Glutamatergic neuron (in vitro differentiated cells): ENCODE results near the gene HMCN1. TPM values are rescaled to one million over a fixed set of nuclear protein-coding genes. Genes with fewer than 3 reads are reported as not detected.

Source experiments
- DNase-seq: peaks from one replicate; pipeline ENCODE4 v3.0.0; 2022
- H3K27ac Mint-ChIP-seq: one replicate; pipeline ENCODE4 v1.8.0; 2020; ENCODE audit warnings: mild to moderate bottlenecking, mixed read lengths, inconsistent platforms; ENCODE audit not compliant: unreplicated experiment
- H3K27me3 Mint-ChIP-seq: one replicate; pipeline ENCODE4 v1.8.0; 2020; ENCODE audit warnings: mild to moderate bottlenecking, moderate library complexity, mixed read lengths, inconsistent platforms; ENCODE audit not compliant: unreplicated experiment
- H3K36me3 Mint-ChIP-seq: one replicate; pipeline ENCODE4 v1.8.0; 2020; ENCODE audit warnings: mild to moderate bottlenecking, mixed read lengths, inconsistent platforms; ENCODE audit not compliant: unreplicated experiment
- H3K4me1 Mint-ChIP-seq: one replicate; pipeline ENCODE4 v1.8.0; 2020; ENCODE audit warnings: mild to moderate bottlenecking, low read depth, mixed read lengths, inconsistent platforms; ENCODE audit not compliant: unreplicated experiment
- H3K4me3 Mint-ChIP-seq: one replicate; pipeline ENCODE4 v1.8.0; 2020; ENCODE audit warnings: mild to moderate bottlenecking, mixed read lengths, inconsistent platforms; ENCODE audit not compliant: unreplicated experiment
- H3K9me3 Mint-ChIP-seq: one replicate; pipeline ENCODE4 v1.8.0; 2020; ENCODE audit warnings: mild to moderate bottlenecking, moderate library complexity, mixed read lengths, inconsistent platforms; ENCODE audit not compliant: unreplicated experiment
- total RNA-seq: library from RNA; stranded (reverse); fragmentation: NEBNext Ultra II Directional; extraction: Animal tissue kit (Norgen Biotek cat#: 25700); gene quantifications from one replicate; pipeline ENCODE4 v1.2.1, GENCODE V29; 2021; ENCODE audit not compliant: unreplicated experiment
- TF ChIP-seq, protein P1 (sequence below): fragments of 200-600 bp; sonication (generic); IDR thresholded peaks from one replicate; pipeline ENCODE4 v1.5.0; 2021; ENCODE audit not compliant: partially characterized antibody, unreplicated experiment

Gene HMCN1
- total RNA-seq, 1 donor from 2014 or later = 0.93 TPM

DNA sequence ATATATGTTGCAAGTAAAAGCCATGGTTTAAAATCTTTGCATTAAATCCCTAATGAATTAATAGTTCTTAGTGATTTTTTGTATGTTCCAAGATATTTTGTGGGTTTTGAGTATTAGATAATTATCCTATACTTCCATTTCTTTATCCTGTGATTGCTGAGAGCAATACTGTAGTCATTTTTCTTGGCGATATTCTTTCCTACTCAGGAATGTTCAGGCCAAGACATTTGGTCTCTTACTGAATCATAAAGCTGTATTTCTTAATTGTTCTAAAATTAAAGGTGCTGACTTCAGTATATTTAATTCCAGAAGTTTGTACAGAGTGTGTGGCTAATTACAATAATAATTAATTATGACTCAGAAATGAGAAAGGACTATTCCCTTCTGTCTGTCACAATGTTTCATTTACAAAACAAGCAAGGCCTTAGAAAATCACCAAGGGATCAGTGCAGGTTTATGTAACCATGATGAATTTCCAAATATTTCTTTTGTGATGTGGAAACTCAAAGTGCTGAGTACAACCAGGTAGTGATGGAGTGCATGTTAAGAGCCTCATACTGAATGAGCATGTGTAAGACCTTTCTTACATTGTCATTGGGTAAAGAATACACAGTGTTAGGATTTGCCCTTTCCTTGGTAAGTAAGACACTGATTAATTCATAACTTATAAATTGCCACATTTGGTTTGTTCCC lies 161.2 kb downstream of the HMCN1 start:
- no peaks in the 10 kb centered on the region for H3K4me1 Mint-ChIP-seq

DNA sequence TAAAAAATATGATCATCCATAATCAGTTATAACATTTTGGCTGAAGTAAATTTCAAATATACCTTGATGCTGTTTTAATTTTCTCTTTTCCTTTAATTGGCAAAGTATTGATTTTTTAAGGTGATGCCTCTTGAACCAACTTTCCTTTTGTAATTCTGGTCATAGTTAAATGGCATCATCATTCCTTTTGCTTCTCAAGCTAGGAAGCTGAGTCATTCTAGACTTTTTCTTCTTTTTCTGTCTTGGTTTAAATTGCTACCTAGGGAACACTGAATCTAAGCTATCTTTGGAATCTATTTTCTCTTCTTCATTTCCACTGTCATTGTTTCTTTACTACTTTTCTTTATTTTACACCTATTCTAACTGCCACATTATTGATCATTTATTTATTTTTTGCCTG lies 162.7 kb downstream of the HMCN1 start:
- H3K4me1 Mint-ChIP-seq = no peaks in the 10 kb centered on the region
- no peak overlapping the region for H3K27ac Mint-ChIP-seq
- peaks cover 1% of the 10 kb centered on the region for H3K9me3 Mint-ChIP-seq
- TF ChIP-seq, protein P1, sequence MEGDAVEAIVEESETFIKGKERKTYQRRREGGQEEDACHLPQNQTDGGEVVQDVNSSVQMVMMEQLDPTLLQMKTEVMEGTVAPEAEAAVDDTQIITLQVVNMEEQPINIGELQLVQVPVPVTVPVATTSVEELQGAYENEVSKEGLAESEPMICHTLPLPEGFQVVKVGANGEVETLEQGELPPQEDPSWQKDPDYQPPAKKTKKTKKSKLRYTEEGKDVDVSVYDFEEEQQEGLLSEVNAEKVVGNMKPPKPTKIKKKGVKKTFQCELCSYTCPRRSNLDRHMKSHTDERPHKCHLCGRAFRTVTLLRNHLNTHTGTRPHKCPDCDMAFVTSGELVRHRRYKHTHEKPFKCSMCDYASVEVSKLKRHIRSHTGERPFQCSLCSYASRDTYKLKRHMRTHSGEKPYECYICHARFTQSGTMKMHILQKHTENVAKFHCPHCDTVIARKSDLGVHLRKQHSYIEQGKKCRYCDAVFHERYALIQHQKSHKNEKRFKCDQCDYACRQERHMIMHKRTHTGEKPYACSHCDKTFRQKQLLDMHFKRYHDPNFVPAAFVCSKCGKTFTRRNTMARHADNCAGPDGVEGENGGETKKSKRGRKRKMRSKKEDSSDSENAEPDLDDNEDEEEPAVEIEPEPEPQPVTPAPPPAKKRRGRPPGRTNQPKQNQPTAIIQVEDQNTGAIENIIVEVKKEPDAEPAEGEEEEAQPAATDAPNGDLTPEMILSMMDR = no peak
- no peaks in the 10 kb centered on the region for H3K27me3 Mint-ChIP-seq
- H3K36me3 Mint-ChIP-seq = no peaks in the 10 kb centered on the region
- no peak for DNase-seq
- no peak overlapping the region for H3K4me3 Mint-ChIP-seq

More for the DNA sequence above, 161.2 kb downstream of the HMCN1 start:
- no peaks in the 10 kb centered on the region for H3K27me3 Mint-ChIP-seq
- TF ChIP-seq, protein P1 = no peak
- no peak for DNase-seq
- peaks cover 2% of the 10 kb centered on the region for H3K9me3 Mint-ChIP-seq
- H3K27ac Mint-ChIP-seq = no peak overlapping the region
- no peaks in the 10 kb centered on the region for H3K36me3 Mint-ChIP-seq
- H3K4me3 Mint-ChIP-seq = no peak overlapping the region

DNA sequence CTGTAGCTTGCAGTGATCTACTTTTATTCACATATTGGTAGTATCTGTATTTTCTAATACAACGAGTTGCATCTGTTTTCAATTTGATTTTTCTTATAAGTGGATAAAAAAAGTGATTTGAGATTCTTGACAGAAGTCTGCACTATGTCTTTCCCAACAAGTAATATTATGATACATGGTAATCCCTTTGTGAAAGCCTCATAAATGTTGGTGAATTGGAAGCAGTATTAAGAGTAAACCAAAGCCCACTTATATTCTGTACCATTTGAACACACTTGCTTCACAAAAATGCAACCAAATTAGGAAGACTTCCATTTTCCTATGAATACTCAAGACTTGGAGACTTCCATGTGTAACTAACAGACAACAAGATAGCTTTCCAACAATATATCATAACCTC lies 172.0 kb downstream of the HMCN1 start:
- Mint-ChIP-seq H3K27ac (no peak overlapping the region), H3K4me3 (no peak overlapping the region), H3K27me3 (no peaks in the 10 kb centered on the region), H3K4me1 (no peaks in the 10 kb centered on the region), H3K36me3 (no peaks in the 10 kb centered on the region), H3K9me3 (no peaks in the 10 kb centered on the region)
- TF ChIP-seq, protein P1 = no peak
- no peak for DNase-seq

DNA sequence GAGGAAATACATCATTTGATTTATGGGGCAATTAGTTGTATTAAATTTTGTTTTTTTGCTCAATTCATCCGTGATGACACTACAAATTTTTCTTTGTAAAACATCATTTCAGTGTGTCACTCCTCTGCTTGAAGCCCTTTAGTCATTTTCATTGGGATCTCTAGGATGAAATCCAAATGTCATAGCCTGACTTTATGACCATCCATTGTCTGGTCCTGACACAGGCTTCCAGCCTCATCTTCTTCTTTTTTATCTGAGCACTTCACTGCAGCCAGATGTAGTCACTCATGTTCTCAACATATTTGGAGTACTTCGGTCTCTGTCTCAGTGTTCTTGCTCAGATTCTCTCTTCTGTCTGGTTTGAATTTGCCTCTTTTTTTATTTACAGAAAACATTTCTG lies 173.1 kb downstream of the HMCN1 start:
- H3K27ac Mint-ChIP-seq = no peak overlapping the region
- no peaks in the 10 kb centered on the region for H3K4me1 Mint-ChIP-seq
- no peaks in the 10 kb centered on the region for H3K9me3 Mint-ChIP-seq
- TF ChIP-seq, protein P1 = no peak
- H3K27me3 Mint-ChIP-seq = no peaks in the 10 kb centered on the region
- DNase-seq = no peak
- H3K36me3 Mint-ChIP-seq = no peaks in the 10 kb centered on the region
- no peak overlapping the region for H3K4me3 Mint-ChIP-seq

DNA sequence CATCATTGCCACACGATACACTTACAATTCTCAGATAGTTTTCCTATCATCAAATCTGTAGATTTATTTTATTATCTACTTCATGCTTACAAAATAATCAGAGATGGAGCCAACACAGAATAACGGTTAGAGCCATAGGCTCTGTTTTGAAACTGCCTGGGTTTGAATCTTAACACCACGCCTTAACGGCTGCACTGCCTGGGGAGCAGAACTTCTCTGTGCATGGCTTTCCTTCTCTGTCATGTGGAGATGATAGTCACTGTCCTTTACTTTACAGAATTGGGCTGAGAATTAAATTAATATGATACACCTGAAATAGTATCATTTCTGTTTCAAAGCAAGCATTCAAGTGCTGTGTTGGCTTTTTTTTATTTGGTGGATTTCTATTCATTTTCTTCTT lies 177.8 kb downstream of the HMCN1 start:
- H3K9me3 Mint-ChIP-seq = no peaks in the 10 kb centered on the region
- no peak overlapping the region for H3K27ac Mint-ChIP-seq

More for the DNA sequence above, 177.8 kb downstream of the HMCN1 start:
- no peak for DNase-seq
- no peaks in the 10 kb centered on the region for H3K27me3 Mint-ChIP-seq
- no peaks in the 10 kb centered on the region for H3K36me3 Mint-ChIP-seq
- no peaks in the 10 kb centered on the region for H3K4me1 Mint-ChIP-seq
- TF ChIP-seq, protein P1 = no peak
- no peak overlapping the region for H3K4me3 Mint-ChIP-seq
